Common myeloid progenitor, CD34-positive (primary cell): ENCODE data around the gene SOX15. TPM values are rescaled to one million over a fixed set of nuclear protein-coding genes. Genes with fewer than 3 reads are reported as not detected.

Source experiments
- CTCF ChIA-PET: fragments of 350-600 bp; sonication (Branson Sonifier 250); formaldehyde crosslinking; loops from one replicate; lab custom pipeline; 2021; ENCODE audit warnings: antibody characterized with exemption; lab: Charles Lee
- POLR2A ChIA-PET: fragments of 350-600 bp; sonication (Branson Sonifier 250); formaldehyde crosslinking; loops from one replicate; lab custom pipeline; 2021; ENCODE audit warnings: antibody characterized with exemption; lab: Charles Lee
- DNase-seq, 3 donors: peaks; one replicate each; pipeline versions ENCODE4 v3.0.0 to v3.0.0-alpha.2; 2013
- H3K27ac ChIP-seq, 2 experiments: 1 replicate in 1 of 2; 2 replicates in 1 of 2; pipeline ENCODE4 v1.7.0; 2013; ENCODE audit warnings: inconsistent platforms in 2 of 2, low read length in 2 of 2, mild to moderate bottlenecking in 2 of 2, low read depth in 1 of 2, moderate library complexity in 1 of 2; ENCODE audit not compliant: severe bottlenecking in 2 of 2, insufficient read depth in 1 of 2, poor library complexity in 1 of 2
- H3K27me3 ChIP-seq, 5 experiments: replicated peaks in 2 of 5; 1 replicate in 3 of 5; 2 replicates in 2 of 5; pipeline versions ENCODE4 v1.6.1 to v1.7.0; 2013; ENCODE audit warnings: low read length in 4 of 5, mild to moderate bottlenecking in 2 of 5, moderate library complexity in 2 of 5, inconsistent platforms in 1 of 5; ENCODE audit not compliant: insufficient read depth in 5 of 5, control insufficient read depth in 4 of 5
- H3K36me3 ChIP-seq, 4 experiments: 1 replicate in 2 of 4; 2 replicates in 2 of 4; pipeline versions ENCODE4 v1.6.1 to v1.7.0; 2013; ENCODE audit warnings: low read length in 3 of 4, control low read depth in 1 of 4, mild to moderate bottlenecking in 1 of 4; ENCODE audit not compliant: control insufficient read depth in 4 of 4, insufficient read depth in 4 of 4
- H3K4me1 ChIP-seq, 4 experiments: 1 replicate in 3 of 4; 2 replicates in 1 of 4; pipeline versions ENCODE4 v1.6.1 to v1.7.1; 2013; ENCODE audit warnings: low read length in 3 of 4, mild to moderate bottlenecking in 3 of 4, control low read depth in 1 of 4, inconsistent platforms in 1 of 4, moderate library complexity in 1 of 4; ENCODE audit not compliant: control insufficient read depth in 4 of 4, insufficient read depth in 4 of 4; ENCODE audit errors: control extremely low read depth in 1 of 4
- H3K4me3 ChIP-seq, 7 experiments: 1 replicate in 4 of 7; 2 replicates in 3 of 7; pipeline versions ENCODE4 v1.5.1 to v1.7.0; 2013; ENCODE audit warnings: mild to moderate bottlenecking in 7 of 7, low read length in 6 of 7, moderate library complexity in 6 of 7, inconsistent platforms in 2 of 7, low read depth in 2 of 7, control low read depth in 1 of 7; ENCODE audit not compliant: insufficient read depth in 4 of 7, control insufficient read depth in 1 of 7; ENCODE audit errors: extremely low read depth in 1 of 7
- H3K9me3 ChIP-seq, 5 experiments: 1 replicate in 4 of 5; 2 replicates in 1 of 5; pipeline versions ENCODE4 v1.6.1 to v1.7.1; 2013; ENCODE audit warnings: low read length in 4 of 5, mild to moderate bottlenecking in 2 of 5, inconsistent platforms in 1 of 5, low read depth in 1 of 5, moderate library complexity in 1 of 5; ENCODE audit not compliant: control insufficient read depth in 4 of 5, insufficient read depth in 2 of 5; ENCODE audit errors: control extremely low read depth in 1 of 5
- WGBS: methylation state at CpG from one replicate; pipeline ENCODE4 v1.1.5; 2013; ENCODE audit not compliant: insufficient coverage; 5-methylcytosine and 5-hydroxymethylcytosine counted together
- polyA plus RNA-seq: library from polyadenylated mRNA; unstranded; fragments of 120-200 nt; gene quantifications from one replicate; pipeline ENCODE4 v1.2.1, GENCODE V29; 2013

The SOX15 gene
- polyA plus RNA-seq, result 0.95 TPM

- Histone ChIP-seq H3K27ac (no peak within 1 kb of the TSS), H3K36me3 (peaks cover 23 to 90% (median 53%) of the 10 kb centered on the region in 4 experiments), H3K9me3 (no peaks in the 10 kb centered on the region), H3K4me3 (peak within 1 kb of the TSS in 2 of 7 experiments; percentile 28 to 40), H3K27me3 (no peaks in the 10 kb centered on the region), H3K4me1 (peaks cover 0 to 22% (median 11%) of the 10 kb centered on the region in 4 experiments)
- 85% methylated on average over 18 of the region's 24 CpGs for WGBS
- no peak for DNase-seq
- CTCF ChIA-PET, result interaction anchor here (0.8 to 7.6 kb wide), 18 partner anchors 10 to 235 kb away, joined by 3 to 58 read pairs (median 6); partner anchors contain the start of genes CD68, SENP3, TMEM95 and TP53
- POLR2A ChIA-PET, result interaction anchor here (0.6 to 1.1 kb wide), 3 partner anchors 10 to 98 kb away, joined by 3 to 4 read pairs (median 3); partner anchors contain the start of gene CD68
These were observed at the start of gene SOX15 for GRCh38 chr17:7589891-7590691. Gene SOX15, minus strand, starts transcription at chr17:7590094. Its CDS starts 418 bp downstream, at chr17:7589676.

- Histone ChIP-seq H3K4me1 (peaks cover 0 to 3% (median 0%) of the 10 kb centered on the region in 4 experiments), H3K27ac (no peak overlapping the region), H3K4me3 (no peak overlapping the region), H3K9me3 (no peaks in the 10 kb centered on the region), H3K36me3 (no peaks in the 10 kb centered on the region), H3K27me3 (no peaks in the 10 kb centered on the region)
- ChIA-PET POLR2A (no interaction called here), CTCF (interaction anchor here (0.7 to 8.2 kb wide), 4 partner anchors 8 to 343 kb away, joined by 3 to 91 read pairs (median 4); partner anchors contain the start of genes SAT2, TP53 and WRAP53)
- DNase-seq, result no peak
- 94% methylated on average over 4 of the region's 5 CpGs for whole genome bisulfite sequencing
These were observed 46.3 kb upstream of the SOX15 start for GRCh38 chr17:7636163-7636562.

DNA sequence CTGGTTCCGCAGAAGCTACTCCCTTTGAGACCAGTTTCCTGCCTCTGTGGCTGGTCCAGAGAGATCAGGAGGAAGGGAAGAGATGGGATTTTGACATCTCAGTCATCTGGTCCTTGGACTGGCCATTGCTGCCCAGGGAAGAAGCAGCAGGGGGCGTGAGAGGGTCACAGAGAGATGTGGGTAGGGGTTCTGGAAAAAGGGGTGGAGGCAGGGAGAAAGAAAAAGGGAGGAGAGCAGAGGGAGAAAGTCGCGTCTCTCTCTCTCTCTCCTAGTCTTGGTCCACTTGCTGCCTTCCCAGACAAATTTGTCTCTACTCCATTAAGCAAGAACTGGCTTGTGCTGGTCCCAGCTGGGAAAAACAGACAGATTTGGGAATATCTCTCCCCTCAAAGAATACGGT lies 44.5 kb upstream of the SOX15 start:
- no peak overlapping the region for H3K4me3 ChIP-seq
- no peak for DNase-seq
- no peaks in the 10 kb centered on the region for H3K9me3 ChIP-seq
- WGBS, result 67% methylated on average over 1 of the region's 5 CpGs
- CTCF ChIA-PET, result interaction anchor here (0.5 to 8.2 kb wide), 9 partner anchors 13 to 147 kb away, joined by 3 to 91 read pairs (median 3); partner anchors contain the start of genes TP53 and WRAP53
- no peaks in the 10 kb centered on the region for H3K36me3 ChIP-seq
- H3K4me1 ChIP-seq, result peaks cover 0 to 3% (median 0%) of the 10 kb centered on the region in 4 experiments
- H3K27me3 ChIP-seq, result no peaks in the 10 kb centered on the region
- POLR2A ChIA-PET, result no interaction called here
- no peak overlapping the region for H3K27ac ChIP-seq

DNA sequence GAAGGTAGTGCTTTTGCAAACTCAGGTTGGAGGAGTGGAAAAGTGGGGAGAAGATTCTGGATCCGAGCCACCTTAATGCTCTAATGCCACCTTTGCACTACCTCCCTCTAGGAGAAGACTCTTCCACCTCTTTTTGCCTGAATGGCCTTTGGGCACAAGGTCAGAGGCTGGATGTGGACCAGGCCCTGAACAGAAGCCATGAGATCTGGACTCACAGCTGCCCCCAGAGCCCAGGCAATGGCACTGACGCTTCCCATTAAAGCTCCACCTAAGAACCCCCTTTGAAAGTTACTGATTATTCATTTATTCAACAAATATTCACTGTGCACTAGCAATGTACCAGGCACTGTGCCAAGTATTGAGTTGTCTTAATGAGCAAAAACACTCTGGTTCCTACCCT lies 43.2 kb upstream of the SOX15 start:
- Histone ChIP-seq H3K4me1 (peaks cover 0 to 4% (median 1%) of the 10 kb centered on the region in 4 experiments), H3K36me3 (no peaks in the 10 kb centered on the region), H3K9me3 (no peaks in the 10 kb centered on the region), H3K27ac (no peak overlapping the region), H3K27me3 (no peaks in the 10 kb centered on the region), H3K4me3 (no peak overlapping the region)
- CTCF ChIA-PET, result interaction anchor here (0.9 to 8.2 kb wide), 14 partner anchors 9 to 91 kb away, joined by 4 to 91 read pairs (median 6); partner anchors contain the start of genes ATP1B2, DNAH2, TP53 and WRAP53
- WGBS, result no CpG with 5 or more reads among the region's 2 CpGs
- POLR2A ChIA-PET, result interaction anchor here (1.2 to 1.3 kb wide), 2 partner anchors 53 to 55 kb away, joined by 4 to 6 read pairs; partner anchors contain the start of genes TP53 and WRAP53
- DNase-seq, result no peak

DNA sequence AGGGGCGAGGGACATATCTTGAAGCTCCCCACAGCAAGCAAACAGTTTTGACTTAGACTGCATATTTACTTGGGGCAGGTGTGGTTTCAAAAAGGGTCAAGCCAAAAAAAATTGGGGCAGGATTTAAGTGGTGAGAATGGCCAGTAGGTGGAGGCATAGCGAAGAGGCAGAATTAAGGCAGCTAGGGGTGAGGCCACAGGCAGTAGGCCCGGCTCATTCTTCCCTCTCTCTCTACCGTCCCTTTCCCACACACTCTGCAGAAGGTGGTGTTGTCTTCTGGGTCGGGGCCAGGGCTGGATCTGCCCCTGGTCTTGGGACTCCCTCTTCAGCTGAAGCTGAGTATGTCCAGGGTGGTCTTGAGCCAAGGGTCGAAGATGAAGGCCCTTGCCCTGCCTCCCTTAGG lies 42.6 kb upstream of the SOX15 start:
- no peak overlapping the region for H3K27ac ChIP-seq
- H3K9me3 ChIP-seq, result no peaks in the 10 kb centered on the region
- H3K27me3 ChIP-seq, result no peaks in the 10 kb centered on the region
- no peak overlapping the region for H3K4me3 ChIP-seq
- WGBS, result 63% methylated on average over 2 of the region's 6 CpGs
- no peaks in the 10 kb centered on the region for H3K36me3 ChIP-seq
- H3K4me1 ChIP-seq, result peaks cover 0 to 6% (median 1%) of the 10 kb centered on the region in 4 experiments
- ChIA-PET CTCF (interaction anchor here (0.9 to 8.2 kb wide), 16 partner anchors 9 to 91 kb away, joined by 3 to 91 read pairs (median 5); partner anchors contain the start of genes ATP1B2, DNAH2, TP53 and WRAP53), POLR2A (interaction anchor here (0.7 to 1.3 kb wide), 3 partner anchors 53 to 521 kb away, joined by 3 to 6 read pairs (median 4); partner anchors contain the start of genes TP53 and WRAP53)
- peak; percentile 74 to 80 (median 76) for DNase-seq

- H3K27ac ChIP-seq, result no peak overlapping the region
- no peak for DNase-seq
- ChIA-PET POLR2A (interaction anchor here (0.7 to 1.3 kb wide), 4 partner anchors 54 to 522 kb away, joined by 3 to 6 read pairs (median 4); partner anchors contain the start of genes TP53 and WRAP53), CTCF (interaction anchor here (0.9 to 8.2 kb wide), 19 partner anchors 8 to 112 kb away, joined by 3 to 91 read pairs (median 5); partner anchors contain the start of genes DNAH2, TP53 and WRAP53)
- H3K36me3 ChIP-seq, result no peaks in the 10 kb centered on the region
- 90% methylated on average over 8 of the region's 11 CpGs for WGBS
- H3K9me3 ChIP-seq, result no peaks in the 10 kb centered on the region
- H3K4me1 ChIP-seq, result peaks cover 0 to 11% (median 7%) of the 10 kb centered on the region in 4 experiments
- no peaks in the 10 kb centered on the region for H3K27me3 ChIP-seq
- H3K4me3 ChIP-seq, result no peak overlapping the region
These were observed 41.8 kb upstream of the SOX15 start for GRCh38 chr17:7631398-7632380.
